HepG2 (cell line): ENCODE results near the gene OR4D9. TPM values are rescaled to one million over a fixed set of nuclear protein-coding genes. Genes with fewer than 3 reads are reported as not detected.

Experiments used
- ATF7 ChIP-seq, 2 experiments: fragments of 450-650 bp in 1 of 2; sonication (generic) in 1 of 2; formaldehyde crosslinking in 1 of 2; IDR thresholded peaks; 2 replicates each; pipeline versions ENCODE4 v1.4.0 to v1.6.1; 2016 to 2020; ENCODE audit warnings: antibody characterized with exemption in 1 of 2, mild to moderate bottlenecking in 1 of 2, missing genetic modification reagents in 1 of 2
- DBP ChIP-seq: sonication (generic); formaldehyde crosslinking; IDR thresholded peaks from 2 replicates; pipeline ENCODE4 v1.4.0; 2020; ENCODE audit warnings: missing genetic modification reagents; ENCODE audit errors: not compliant biosample characterization
- EHMT2 ChIP-seq: fragments of 200-600 bp; sonication (generic); IDR thresholded peaks from 2 replicates; pipeline ENCODE4 v1.7.0; 2017; ENCODE audit warnings: antibody characterized with exemption, low read depth, low read length, borderline replicate concordance
- GFI1 ChIP-seq: sonication (generic); formaldehyde crosslinking; IDR thresholded peaks from 2 replicates; pipeline ENCODE4 v1.5.0; 2020; ENCODE audit warnings: missing genetic modification reagents, mild to moderate bottlenecking, borderline replicate concordance
- GLI4 ChIP-seq: sonication (generic); formaldehyde crosslinking; IDR thresholded peaks from 2 replicates; pipeline ENCODE4 v1.5.1; 2020; ENCODE audit warnings: missing genetic modification reagents, mild to moderate bottlenecking, moderate library complexity, borderline replicate concordance
- HNF1B ChIP-seq: sonication (generic); formaldehyde crosslinking; IDR thresholded peaks from 2 replicates; pipeline ENCODE4 v1.5.1; 2020; ENCODE audit warnings: mild to moderate bottlenecking, moderate library complexity, missing genetic modification reagents
- IKZF4 ChIP-seq: sonication (generic); formaldehyde crosslinking; IDR thresholded peaks from 2 replicates; pipeline ENCODE4 v1.5.1; 2020; ENCODE audit warnings: borderline replicate concordance, mild to moderate bottlenecking, low read depth, missing genetic modification reagents; ENCODE audit errors: not compliant biosample characterization
- NFKBIZ ChIP-seq: IDR thresholded peaks from 2 replicates; pipeline ENCODE4 v1.6.1; 2018; ENCODE audit warnings: missing genetic modification reagents, missing compliant biosample characterization
- NR1H2 ChIP-seq: sonication (generic); formaldehyde crosslinking; IDR thresholded peaks from 2 replicates; pipeline ENCODE4 v1.8.1; 2022; ENCODE audit warnings: low read depth, missing genetic modification reagents, borderline replicate concordance
- NRL ChIP-seq: sonication (generic); formaldehyde crosslinking; IDR thresholded peaks from 2 replicates; pipeline ENCODE4 v1.5.0; 2020; ENCODE audit warnings: missing genetic modification reagents, mild to moderate bottlenecking, moderate library complexity, borderline replicate concordance
- SALL2 ChIP-seq: sonication (generic); formaldehyde crosslinking; IDR thresholded peaks from 2 replicates; pipeline ENCODE4 v1.8.1; 2023; ENCODE audit warnings: mild to moderate bottlenecking, missing genetic modification reagents, inconsistent platforms
- SP1 ChIP-seq, 2 experiments: fragments of 450-650 bp in 1 of 2; sonication (generic) in 1 of 2; formaldehyde crosslinking in 1 of 2; IDR thresholded peaks; 2 replicates each; pipeline versions ENCODE4 v1.4.0 to v1.6.1; 2016 to 2020; ENCODE audit warnings: missing genetic modification reagents in 1 of 2
- ZBTB37 ChIP-seq: sonication (generic); formaldehyde crosslinking; IDR thresholded peaks from 2 replicates; pipeline ENCODE4 v1.4.0; 2020; ENCODE audit warnings: mild to moderate bottlenecking, missing genetic modification reagents
- ZFP82 ChIP-seq: sonication (generic); formaldehyde crosslinking; IDR thresholded peaks from 2 replicates; pipeline ENCODE4 v1.5.1; 2020; ENCODE audit warnings: mild to moderate bottlenecking, missing genetic modification reagents, borderline replicate concordance
- ZNF18 ChIP-seq: sonication (generic); formaldehyde crosslinking; IDR thresholded peaks from 2 replicates; pipeline ENCODE4 v1.8.0; 2022; ENCODE audit warnings: mild to moderate bottlenecking, missing genetic modification reagents; ENCODE audit not compliant: insufficient replicate concordance
- ZNF451 ChIP-seq: sonication (generic); formaldehyde crosslinking; IDR thresholded peaks from 2 replicates; pipeline ENCODE4 v1.5.0; 2020; ENCODE audit warnings: mild to moderate bottlenecking, missing genetic modification reagents
- ZNF761 ChIP-seq: sonication (generic); formaldehyde crosslinking; conservative IDR thresholded peaks from 2 replicates; pipeline ENCODE4 v1.4.0; 2020; ENCODE audit warnings: mild to moderate bottlenecking, missing genetic modification reagents
- polyA plus RNA-seq, 8 experiments: library from polyadenylated mRNA; depleted of rRNA in 3 of 8; stranded (reverse) in 7 of 8; unstranded in 1 of 8; fragments of >200 nt; fragmentation: Illumina TruSeq in 4 of 8; extraction: Trizol in 4 of 8; gene quantifications; 2 replicates each; pipeline versions ENCODE4 v1.2.1 to v1.2.3, GENCODE V29; 2011 to 2016; ENCODE audit warnings: low read depth in 4 of 8, missing spikeins in 1 of 8, mixed read lengths in 1 of 8; ENCODE audit not compliant: insufficient read depth in 1 of 8
- total RNA-seq, 5 experiments: library from RNA; depleted of rRNA; stranded (reverse); fragments of >200 nt; fragmentation: Illumina TruSeq; extraction: Trizol; gene quantifications; 2 replicates each; pipeline ENCODE4 v1.2.3, GENCODE V29; 2016; ENCODE audit warnings: low read depth in 1 of 5
- TF ChIP-seq, protein P1 (sequence below): sonication (generic); formaldehyde crosslinking; conservative IDR thresholded peaks from 2 replicates; pipeline ENCODE4 v1.8.0; 2022; ENCODE audit warnings: mild to moderate bottlenecking, moderate library complexity, missing genetic modification reagents
- TF ChIP-seq, protein P2 (sequence below): IDR thresholded peaks from 2 replicates; pipeline ENCODE4 v1.6.1; 2016; ENCODE audit warnings: mild to moderate bottlenecking, missing biosample characterization, missing genetic modification reagents

The OR4D9 gene
- total and polyA plus RNA-seq, 2 of the 13 experiments (the other 11 are each of a cell fraction or from before 2014, with no cell fraction given): not detected

GRCh38 chr11:59556115-59556916, 45.0 kb downstream of the OR4D9 start (continued):
- no peak for TF ChIP-seq ZNF18 (CRISPR knock-in tag)
- no peak for TF ChIP-seq ZFP82 (CRISPR knock-in tag)
- TF ChIP-seq GLI4: no peak
- no peak for TF ChIP-seq NR1H2 (CRISPR knock-in tag)
- peak; percentile 59 for TF ChIP-seq GFI1 (CRISPR knock-in tag)
- TF ChIP-seq, protein P1, sequence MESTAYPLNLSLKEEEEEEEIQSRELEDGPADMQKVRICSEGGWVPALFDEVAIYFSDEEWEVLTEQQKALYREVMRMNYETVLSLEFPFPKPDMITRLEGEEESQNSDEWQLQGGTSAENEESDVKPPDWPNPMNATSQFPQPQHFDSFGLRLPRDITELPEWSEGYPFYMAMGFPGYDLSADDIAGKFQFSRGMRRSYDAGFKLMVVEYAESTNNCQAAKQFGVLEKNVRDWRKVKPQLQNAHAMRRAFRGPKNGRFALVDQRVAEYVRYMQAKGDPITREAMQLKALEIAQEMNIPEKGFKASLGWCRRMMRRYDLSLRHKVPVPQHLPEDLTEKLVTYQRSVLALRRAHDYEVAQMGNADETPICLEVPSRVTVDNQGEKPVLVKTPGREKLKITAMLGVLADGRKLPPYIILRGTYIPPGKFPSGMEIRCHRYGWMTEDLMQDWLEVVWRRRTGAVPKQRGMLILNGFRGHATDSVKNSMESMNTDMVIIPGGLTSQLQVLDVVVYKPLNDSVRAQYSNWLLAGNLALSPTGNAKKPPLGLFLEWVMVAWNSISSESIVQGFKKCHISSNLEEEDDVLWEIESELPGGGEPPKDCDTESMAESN: no peak
- no peak for TF ChIP-seq DBP (CRISPR knock-in tag)
- no peak for TF ChIP-seq EHMT2
- no peak for TF ChIP-seq NFKBIZ (CRISPR knock-in tag)
- TF ChIP-seq ZBTB37: no peak
- TF ChIP-seq ZNF451 (CRISPR knock-in tag): no peak
- no peak for TF ChIP-seq IKZF4 (CRISPR knock-in tag)
- no peak for TF ChIP-seq NRL (CRISPR knock-in tag)
- TF ChIP-seq SALL2 (CRISPR knock-in tag): no peak
- TF ChIP-seq HNF1B (CRISPR knock-in tag): no peak
- no peak for TF ChIP-seq SP1 (IDR thresholded peaks at IDR 0.05)
- TF ChIP-seq SP1 (CRISPR knock-in tag; IDR thresholded peaks at IDR 0.05): no peak
- TF ChIP-seq ZNF761: no peak; the same call in 1 of the 2 replicates
- TF ChIP-seq, protein P2, sequence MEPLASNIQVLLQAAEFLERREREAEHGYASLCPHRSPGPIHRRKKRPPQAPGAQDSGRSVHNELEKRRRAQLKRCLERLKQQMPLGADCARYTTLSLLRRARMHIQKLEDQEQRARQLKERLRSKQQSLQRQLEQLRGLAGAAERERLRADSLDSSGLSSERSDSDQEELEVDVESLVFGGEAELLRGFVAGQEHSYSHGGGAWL (CRISPR knock-in tag): no peak
- no peak for TF ChIP-seq ATF7 (IDR thresholded peaks at IDR 0.05)
- TF ChIP-seq ATF7 (CRISPR knock-in tag; IDR thresholded peaks at IDR 0.05): no peak
